Liver (tissue), 9 donors: Measurements from ENCODE around the gene WNT10A. TPM values are rescaled to one million over a fixed set of nuclear protein-coding genes. Genes with fewer than 3 reads are reported as not detected.
"Not testable (repeated sequence)": the region's sequence is repeated elsewhere in the genome, so short reads cannot be mapped to it uniquely, and the experiment has no call there.

Experiments
- DNase-seq: peaks from one replicate; pipeline ENCODE4 v3.0.0-alpha.2; 2017; ENCODE audit warnings: low spot score
- H3K27ac ChIP-seq, 2 donors: one replicate each; pipeline ENCODE4 v1.7.0; 2013; ENCODE audit warnings: inconsistent platforms in 2 of 2, low read length in 2 of 2, control low read depth in 1 of 2, low read depth in 1 of 2, mild to moderate bottlenecking in 1 of 2
- H3K27me3 ChIP-seq, 4 donors: one replicate each; pipeline versions ENCODE4 v1.6.1 to v1.7.0; 2013; ENCODE audit warnings: low read length in 3 of 4, inconsistent platforms in 1 of 4, mild to moderate bottlenecking in 1 of 4, moderate library complexity in 1 of 4; ENCODE audit not compliant: control insufficient read depth in 4 of 4, insufficient read depth in 4 of 4
- H3K36me3 ChIP-seq, 4 donors: one replicate each; pipeline versions ENCODE4 v1.6.1 to v1.7.0; 2013; ENCODE audit warnings: low read length in 3 of 4, mild to moderate bottlenecking in 3 of 4, low read depth in 1 of 4, moderate library complexity in 1 of 4; ENCODE audit not compliant: control insufficient read depth in 4 of 4, insufficient read depth in 3 of 4
- H3K4me1 ChIP-seq, 4 donors: one replicate each; pipeline versions ENCODE4 v1.6.1 to v1.7.0; 2013; ENCODE audit warnings: low read length in 3 of 4, mild to moderate bottlenecking in 3 of 4, moderate library complexity in 1 of 4; ENCODE audit not compliant: control insufficient read depth in 4 of 4, insufficient read depth in 4 of 4
- H3K4me3 ChIP-seq, 3 donors: one replicate each; pipeline versions ENCODE4 v1.6.1 to v1.7.0; 2013; ENCODE audit warnings: low read length in 3 of 3, control low read depth in 1 of 3, low read depth in 1 of 3, mild to moderate bottlenecking in 1 of 3
- H3K9ac ChIP-seq, 2 donors: one replicate each; pipeline ENCODE4 v1.7.0; 2013; ENCODE audit warnings: low read length in 2 of 2, mild to moderate bottlenecking in 2 of 2, moderate library complexity in 2 of 2, control low read depth in 1 of 2, low read depth in 1 of 2
- H3K9me3 ChIP-seq, 4 donors: one replicate each; pipeline versions ENCODE4 v1.6.1 to v1.7.0; 2013; ENCODE audit warnings: low read length in 3 of 4; ENCODE audit not compliant: control insufficient read depth in 4 of 4
- EGR1 ChIP-seq, 2 donors: IDR thresholded peaks; 2 replicates each; pipeline ENCODE4 v1.6.1; 2016 to 2018; ENCODE audit warnings: antibody characterized with exemption in 2 of 2, low read depth in 2 of 2
- FOXA1 ChIP-seq: IDR thresholded peaks from 2 replicates; pipeline ENCODE4 v1.6.1; 2016; ENCODE audit warnings: antibody characterized with exemption
- FOXA2 ChIP-seq: IDR thresholded peaks from 2 replicates; pipeline ENCODE4 v1.6.1; 2016; ENCODE audit warnings: antibody characterized with exemption
- GABPA ChIP-seq, 2 donors: IDR thresholded peaks in 1 of 2; conservative IDR thresholded peaks in 1 of 2; 2 replicates each; pipeline ENCODE4 v1.6.1; 2016; ENCODE audit warnings: antibody characterized with exemption in 2 of 2, mild to moderate bottlenecking in 1 of 2, moderate library complexity in 1 of 2
- HNF4A ChIP-seq, 2 donors: conservative IDR thresholded peaks; 2 replicates each; pipeline ENCODE4 v1.6.1; 2016; ENCODE audit warnings: antibody characterized with exemption in 2 of 2, mild to moderate bottlenecking in 2 of 2
- HNF4G ChIP-seq: IDR thresholded peaks from 2 replicates; pipeline ENCODE4 v1.6.1; 2016; ENCODE audit warnings: antibody characterized with exemption
- JUND ChIP-seq, 2 donors: IDR thresholded peaks; 2 replicates each; pipeline ENCODE4 v1.6.1; 2016; ENCODE audit warnings: antibody characterized with exemption in 2 of 2
- REST ChIP-seq: IDR thresholded peaks from 2 replicates; pipeline ENCODE4 v1.6.1; 2016; ENCODE audit warnings: antibody characterized with exemption, mild to moderate bottlenecking
- RXRA ChIP-seq, 2 donors: IDR thresholded peaks; 2 replicates each; pipeline ENCODE4 v1.6.1; 2017 to 2018; ENCODE audit warnings: antibody characterized with exemption in 2 of 2, mild to moderate bottlenecking in 1 of 2
- SP1 ChIP-seq: IDR thresholded peaks from 2 replicates; pipeline ENCODE4 v1.6.1; 2018; ENCODE audit warnings: antibody characterized with exemption, mild to moderate bottlenecking
- TAF1 ChIP-seq: conservative IDR thresholded peaks from 2 replicates; pipeline ENCODE4 v1.6.1; 2016; ENCODE audit warnings: antibody characterized with exemption, mild to moderate bottlenecking
- YY1 ChIP-seq: IDR thresholded peaks from 2 replicates; pipeline ENCODE4 v1.6.1; 2016; ENCODE audit warnings: antibody characterized with exemption, mild to moderate bottlenecking
- WGBS: extraction: QIAGEN DNeasy Blood & Tissue Kit; methylation state at CpG from one replicate; pipeline ENCODE4 v1.1.7; 2013; 5-methylcytosine and 5-hydroxymethylcytosine counted together
- polyA plus RNA-seq, 2 donors: library from polyadenylated mRNA; stranded (reverse) in 1 of 2; unstranded in 1 of 2; fragments of 200-250 nt in 1 of 2; fragments of >200 nt in 1 of 2; fragmentation: Nextera tagmentation in 1 of 2; extraction: Ambion mirVana in 1 of 2; gene quantifications; one replicate each; pipeline versions ENCODE4 v1.2.1 to v1.2.3, GENCODE V29; 2013 to 2015
- total RNA-seq, 2 donors: library from RNA; depleted of rRNA; stranded (reverse); fragments of >200 nt; gene quantifications; one replicate each; pipeline ENCODE4 v1.2.3, GENCODE V29; 2014
- TF ChIP-seq, protein P1 (sequence below): IDR thresholded peaks from 2 replicates; pipeline ENCODE4 v1.6.1; 2016; ENCODE audit warnings: antibody characterized with exemption
- TF ChIP-seq, protein P2 (sequence below): fragments of 150-350 bp; IDR thresholded peaks from 2 replicates; pipeline ENCODE4 v1.5.1; 2017; ENCODE audit warnings: improper control_type of control experiment, low read depth, low read length; ENCODE audit not compliant: missing input control
- donor health status: healthy.
- donor health status: healthy.
- donor health status: healthy.
- donor health status: healthy.
- donor health status: healthy.

The WNT10A gene
- total and polyA plus RNA-seq, 4 donors = 0.01 to 0.08 (median 0.05) TPM; not detected in 1

- DNase-seq = no peak
- 71% methylated on average over 4 of the region's 4 CpGs for WGBS
- Histone ChIP-seq H3K4me3 (no peak overlapping the region), H3K27ac (no peak overlapping the region), H3K9ac (no peak overlapping the region), H3K27me3 (no peaks in the 10 kb centered on the region), H3K9me3 (peaks cover 0 to 4% (median 0%) of the 10 kb centered on the region in 4 donors), H3K4me1 (no peaks in the 10 kb centered on the region), H3K36me3 (no peaks in the 10 kb centered on the region)
- TF ChIP-seq REST = no peak
- no peak for TF ChIP-seq HNF4A (conservative IDR thresholded peaks at IDR 0.05)
- TF ChIP-seq, protein P1, sequence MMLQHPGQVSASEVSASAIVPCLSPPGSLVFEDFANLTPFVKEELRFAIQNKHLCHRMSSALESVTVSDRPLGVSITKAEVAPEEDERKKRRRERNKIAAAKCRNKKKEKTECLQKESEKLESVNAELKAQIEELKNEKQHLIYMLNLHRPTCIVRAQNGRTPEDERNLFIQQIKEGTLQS = no peak
- no peak for TF ChIP-seq EGR1 (IDR thresholded peaks at IDR 0.05; ENCODE audit: low read depth in 2 of 2)
- TF ChIP-seq RXRA (IDR thresholded peaks at IDR 0.05) = no peak
- no peak for TF ChIP-seq JUND (IDR thresholded peaks at IDR 0.05)
- no peak for TF ChIP-seq FOXA2
- no peak for TF ChIP-seq SP1
- TF ChIP-seq YY1 = no peak
- no peak for TF ChIP-seq HNF4G
- TF ChIP-seq, protein P2, sequence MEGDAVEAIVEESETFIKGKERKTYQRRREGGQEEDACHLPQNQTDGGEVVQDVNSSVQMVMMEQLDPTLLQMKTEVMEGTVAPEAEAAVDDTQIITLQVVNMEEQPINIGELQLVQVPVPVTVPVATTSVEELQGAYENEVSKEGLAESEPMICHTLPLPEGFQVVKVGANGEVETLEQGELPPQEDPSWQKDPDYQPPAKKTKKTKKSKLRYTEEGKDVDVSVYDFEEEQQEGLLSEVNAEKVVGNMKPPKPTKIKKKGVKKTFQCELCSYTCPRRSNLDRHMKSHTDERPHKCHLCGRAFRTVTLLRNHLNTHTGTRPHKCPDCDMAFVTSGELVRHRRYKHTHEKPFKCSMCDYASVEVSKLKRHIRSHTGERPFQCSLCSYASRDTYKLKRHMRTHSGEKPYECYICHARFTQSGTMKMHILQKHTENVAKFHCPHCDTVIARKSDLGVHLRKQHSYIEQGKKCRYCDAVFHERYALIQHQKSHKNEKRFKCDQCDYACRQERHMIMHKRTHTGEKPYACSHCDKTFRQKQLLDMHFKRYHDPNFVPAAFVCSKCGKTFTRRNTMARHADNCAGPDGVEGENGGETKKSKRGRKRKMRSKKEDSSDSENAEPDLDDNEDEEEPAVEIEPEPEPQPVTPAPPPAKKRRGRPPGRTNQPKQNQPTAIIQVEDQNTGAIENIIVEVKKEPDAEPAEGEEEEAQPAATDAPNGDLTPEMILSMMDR = no peak
Observed at GRCh38 chr2:218839430-218839829, 41.2 kb upstream of the WNT10A start.

DNA sequence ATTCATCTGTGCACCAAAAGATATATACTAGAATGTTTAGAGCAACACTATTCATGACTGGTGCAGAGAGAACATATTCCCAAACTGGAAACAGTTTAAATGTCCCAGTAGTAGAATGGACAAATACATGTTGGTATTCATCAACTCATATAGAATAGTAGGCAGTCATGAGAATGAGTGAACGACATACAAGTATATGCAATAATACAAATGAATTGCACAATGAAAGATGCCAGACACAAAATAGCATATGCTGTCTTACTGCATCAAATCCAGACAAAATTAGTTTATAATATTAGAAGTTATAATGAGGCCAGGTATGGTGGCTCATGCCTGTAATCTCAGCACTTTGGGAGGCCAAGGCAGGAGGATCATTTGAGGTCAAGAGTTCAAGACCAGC lies 40.8 kb upstream of the WNT10A start:
- no peaks in the 10 kb centered on the region for H3K36me3 ChIP-seq
- H3K27me3 ChIP-seq = no peaks in the 10 kb centered on the region
- H3K9me3 ChIP-seq = peaks cover 0 to 4% (median 0%) of the 10 kb centered on the region in 4 donors
- H3K4me1 ChIP-seq = no peaks in the 10 kb centered on the region
- no peak for DNase-seq
- no peak overlapping the region for H3K9ac ChIP-seq
- no peak overlapping the region for H3K27ac ChIP-seq
- H3K4me3 ChIP-seq = no peak overlapping the region
- WGBS = 72% methylated on average over 1 of the region's 1 CpG
- TF ChIP-seq SP1 (no peak), FOXA2 (no peak), FOXA1 (no peak), EGR1 (IDR thresholded peaks at IDR 0.05; ENCODE audit: low read depth in 2 of 2) (no peak), GABPA (IDR thresholded peaks at IDR 0.05 in 1 of 2, conservative IDR thresholded peaks at IDR 0.05 in 1 of 2) (no peak), JUND (IDR thresholded peaks at IDR 0.05) (no peak), TAF1 (no peak)
- TF ChIP-seq, protein P1 = no peak

GRCh38 chr2:218844334-218844733 lies 36.3 kb upstream of the WNT10A start:
- 87% methylated on average over 5 of the region's 5 CpGs for WGBS
- H3K36me3 ChIP-seq, H3K9me3 ChIP-seq, H3K4me1 ChIP-seq, H3K9ac ChIP-seq, H3K4me3 ChIP-seq, DNase-seq, H3K27me3 ChIP-seq, H3K27ac ChIP-seq: not testable (repeated sequence)

GRCh38 chr2:218846963-218847362 lies 33.7 kb upstream of the WNT10A start:
- not testable (repeated sequence) for H3K4me1 ChIP-seq, H3K36me3 ChIP-seq, H3K9me3 ChIP-seq, H3K27ac ChIP-seq, H3K9ac ChIP-seq, H3K27me3 ChIP-seq, H3K4me3 ChIP-seq, DNase-seq
- 88% methylated on average over 18 of the region's 18 CpGs for WGBS
